Measurements from ENCODE around the gene ALK.

The ALK gene

GRCh38 chr2:29353403-29353991, 567.9 kb downstream of the ALK start:
- TF ChIP-seq, protein P1, sequence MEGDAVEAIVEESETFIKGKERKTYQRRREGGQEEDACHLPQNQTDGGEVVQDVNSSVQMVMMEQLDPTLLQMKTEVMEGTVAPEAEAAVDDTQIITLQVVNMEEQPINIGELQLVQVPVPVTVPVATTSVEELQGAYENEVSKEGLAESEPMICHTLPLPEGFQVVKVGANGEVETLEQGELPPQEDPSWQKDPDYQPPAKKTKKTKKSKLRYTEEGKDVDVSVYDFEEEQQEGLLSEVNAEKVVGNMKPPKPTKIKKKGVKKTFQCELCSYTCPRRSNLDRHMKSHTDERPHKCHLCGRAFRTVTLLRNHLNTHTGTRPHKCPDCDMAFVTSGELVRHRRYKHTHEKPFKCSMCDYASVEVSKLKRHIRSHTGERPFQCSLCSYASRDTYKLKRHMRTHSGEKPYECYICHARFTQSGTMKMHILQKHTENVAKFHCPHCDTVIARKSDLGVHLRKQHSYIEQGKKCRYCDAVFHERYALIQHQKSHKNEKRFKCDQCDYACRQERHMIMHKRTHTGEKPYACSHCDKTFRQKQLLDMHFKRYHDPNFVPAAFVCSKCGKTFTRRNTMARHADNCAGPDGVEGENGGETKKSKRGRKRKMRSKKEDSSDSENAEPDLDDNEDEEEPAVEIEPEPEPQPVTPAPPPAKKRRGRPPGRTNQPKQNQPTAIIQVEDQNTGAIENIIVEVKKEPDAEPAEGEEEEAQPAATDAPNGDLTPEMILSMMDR (IDR thresholded peaks at IDR 0.05; ENCODE audit: low read depth, low read length), result no peak
- no peak for DNase-seq (ENCODE audit: extremely low read depth, low read depth)

GRCh38 chr2:29351916-29352591, 569.3 kb downstream of the ALK start:
- no peak for DNase-seq (ENCODE audit: extremely low read depth, low read depth)
- TF ChIP-seq, protein P1 (IDR thresholded peaks at IDR 0.05; ENCODE audit: low read depth, low read length), result no peak

DNA sequence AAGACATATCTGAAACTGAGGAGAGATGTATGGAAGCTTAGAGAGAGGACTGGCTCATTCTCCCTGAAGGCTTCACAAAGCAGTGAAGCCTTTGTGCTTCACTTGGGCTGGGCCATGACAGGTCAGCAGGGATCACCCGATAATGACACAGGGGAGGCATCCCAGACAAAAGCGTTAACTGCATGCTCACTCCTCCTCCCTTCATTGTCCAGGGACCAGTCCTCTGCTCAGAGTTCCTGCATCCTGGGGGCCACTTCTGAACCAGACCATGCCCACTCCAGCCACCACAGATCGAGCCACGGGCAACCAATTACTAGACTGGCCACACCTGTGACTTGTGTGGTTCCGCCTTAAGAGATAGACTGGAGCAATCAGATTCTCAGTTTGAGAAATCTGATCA, 570.1 kb downstream of the ALK start:
- no peak for DNase-seq (ENCODE audit: extremely low read depth, low read depth)
- TF ChIP-seq, protein P1 (IDR thresholded peaks at IDR 0.05; ENCODE audit: low read depth, low read length), result no peak

DNA sequence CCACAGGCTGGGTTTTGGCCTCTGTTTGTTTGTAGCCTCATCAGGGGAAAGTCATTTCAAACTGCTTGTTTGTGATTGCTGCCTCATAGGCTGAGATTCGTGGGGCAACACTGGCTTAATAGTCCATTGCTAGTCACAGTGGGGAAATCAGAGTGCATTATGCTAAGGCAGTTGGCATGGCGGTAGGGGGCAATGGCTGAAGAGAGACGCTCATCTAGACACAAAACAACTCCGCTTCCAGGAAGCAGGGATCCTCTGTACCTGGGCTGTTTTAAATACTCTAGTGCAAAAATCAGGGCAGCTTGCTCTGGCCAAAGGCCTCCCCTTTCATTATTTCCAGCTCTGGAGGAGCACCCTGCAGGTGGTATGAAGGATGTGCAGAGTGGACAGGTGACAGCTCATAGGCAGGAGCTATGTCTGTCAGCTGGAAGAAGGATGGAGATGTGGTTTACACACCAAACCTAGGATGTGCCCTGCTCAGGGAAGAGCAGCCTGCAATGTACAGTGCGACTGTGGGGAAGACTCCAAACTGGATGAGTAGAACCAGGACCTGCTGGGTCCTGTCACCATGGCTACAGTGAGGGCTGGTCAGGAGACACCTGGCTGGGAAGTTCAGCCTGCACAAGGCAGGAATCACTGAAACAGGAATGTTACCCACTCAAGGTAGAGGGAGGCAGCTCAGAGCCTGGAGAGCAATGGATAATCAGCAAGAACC, 571.9 kb downstream of the ALK start:
- TF ChIP-seq, protein P1 (IDR thresholded peaks at IDR 0.05; ENCODE audit: low read depth, low read length), result no peak
- DNase-seq (ENCODE audit: extremely low read depth, low read depth), result no peak

DNA sequence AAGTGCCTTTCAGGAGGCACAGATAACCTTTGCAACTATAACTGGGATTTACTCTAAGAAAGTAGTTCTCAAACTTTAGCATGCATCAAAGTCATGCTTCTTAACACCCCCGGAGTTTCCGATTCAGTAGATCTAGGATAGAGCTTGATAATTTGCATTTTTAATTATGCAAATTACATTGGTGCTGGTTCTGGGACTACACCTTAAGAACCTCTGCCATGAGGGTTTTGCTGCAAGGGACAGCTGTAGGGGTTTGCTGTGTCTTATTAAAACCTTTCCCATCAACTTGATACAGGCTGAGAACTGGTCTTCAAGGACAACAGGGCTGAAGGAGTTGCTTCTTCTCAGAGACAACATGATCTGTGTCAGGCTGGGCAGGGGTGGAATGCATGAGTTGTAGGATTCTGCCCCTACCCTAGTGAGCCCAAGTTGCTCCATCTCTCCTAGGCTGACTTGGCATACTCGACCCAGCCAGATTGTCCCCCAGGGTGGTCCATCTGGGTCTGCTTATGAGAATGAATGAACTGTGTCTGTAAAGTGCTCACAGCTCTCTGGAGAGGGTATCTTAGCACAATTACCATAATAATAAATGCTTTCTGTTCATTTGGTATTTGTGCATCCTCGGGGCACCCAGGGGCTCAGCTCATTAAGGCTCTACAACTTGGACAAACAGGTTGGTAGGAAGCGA, 573.5 kb downstream of the ALK start:
- DNase-seq (ENCODE audit: extremely low read depth, low read depth), result no peak
- TF ChIP-seq, protein P1 (IDR thresholded peaks at IDR 0.05; ENCODE audit: low read depth, low read length), result no peak

GRCh38 chr2:29345236-29345635, 576.1 kb downstream of the ALK start:
- no peak for DNase-seq (ENCODE audit: extremely low read depth, low read depth)
- TF ChIP-seq, protein P1 (IDR thresholded peaks at IDR 0.05; ENCODE audit: low read depth, low read length), result no peak

Measured in AG09319 (cell line).